GM19438 (cell line): ENCODE data around the gene ATP2B2.

Experiments
- ATAC-seq: cut with Tn5 transposase; IDR thresholded peaks from one replicate; pipeline ENCODE4 v1.9.1; 2021; ENCODE audit warnings: low read depth; ENCODE audit not compliant: unreplicated experiment

Gene ATP2B2

DNA sequence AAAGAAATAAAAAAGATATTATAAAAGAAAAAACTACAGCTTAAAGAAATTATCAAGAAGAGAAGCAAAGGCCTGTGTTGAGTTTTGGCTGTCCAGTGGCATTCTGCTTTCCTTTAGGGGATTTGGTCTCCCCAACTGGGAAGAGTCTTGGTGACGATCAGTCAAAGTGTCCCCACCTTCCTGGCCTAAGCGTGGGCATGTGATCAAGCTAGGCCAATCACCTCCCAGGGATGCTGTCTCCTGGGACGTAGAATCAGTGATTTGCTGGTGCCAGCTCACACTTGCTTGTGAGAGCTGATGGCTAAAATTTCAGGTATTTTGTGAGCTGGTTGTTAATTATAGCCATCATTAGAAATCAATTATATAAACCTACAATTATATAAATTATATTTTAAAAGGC, 69.5 kb downstream of the ATP2B2 start:
- ATAC-seq: no peak

DNA sequence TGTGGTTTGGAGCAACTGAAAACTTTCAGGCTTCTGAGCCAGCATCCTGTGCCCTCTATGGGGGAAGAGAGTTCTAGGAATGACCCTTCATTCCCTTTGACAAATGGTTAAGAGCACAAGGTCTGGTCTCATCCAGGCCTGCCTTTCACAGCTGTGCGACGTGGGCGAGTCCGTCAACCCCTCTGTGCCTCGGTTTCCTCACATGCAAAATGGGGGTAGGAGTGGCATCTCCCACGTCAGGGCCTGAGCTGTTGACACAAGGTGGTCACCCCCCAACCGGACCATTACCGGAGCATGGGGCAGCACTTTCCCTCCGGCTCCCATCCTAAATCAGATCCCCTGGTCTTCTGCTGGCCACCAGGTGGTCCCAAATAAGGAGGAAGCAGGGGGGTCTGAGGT, 70.4 kb downstream of the ATP2B2 start:
- ATAC-seq: no peak

DNA sequence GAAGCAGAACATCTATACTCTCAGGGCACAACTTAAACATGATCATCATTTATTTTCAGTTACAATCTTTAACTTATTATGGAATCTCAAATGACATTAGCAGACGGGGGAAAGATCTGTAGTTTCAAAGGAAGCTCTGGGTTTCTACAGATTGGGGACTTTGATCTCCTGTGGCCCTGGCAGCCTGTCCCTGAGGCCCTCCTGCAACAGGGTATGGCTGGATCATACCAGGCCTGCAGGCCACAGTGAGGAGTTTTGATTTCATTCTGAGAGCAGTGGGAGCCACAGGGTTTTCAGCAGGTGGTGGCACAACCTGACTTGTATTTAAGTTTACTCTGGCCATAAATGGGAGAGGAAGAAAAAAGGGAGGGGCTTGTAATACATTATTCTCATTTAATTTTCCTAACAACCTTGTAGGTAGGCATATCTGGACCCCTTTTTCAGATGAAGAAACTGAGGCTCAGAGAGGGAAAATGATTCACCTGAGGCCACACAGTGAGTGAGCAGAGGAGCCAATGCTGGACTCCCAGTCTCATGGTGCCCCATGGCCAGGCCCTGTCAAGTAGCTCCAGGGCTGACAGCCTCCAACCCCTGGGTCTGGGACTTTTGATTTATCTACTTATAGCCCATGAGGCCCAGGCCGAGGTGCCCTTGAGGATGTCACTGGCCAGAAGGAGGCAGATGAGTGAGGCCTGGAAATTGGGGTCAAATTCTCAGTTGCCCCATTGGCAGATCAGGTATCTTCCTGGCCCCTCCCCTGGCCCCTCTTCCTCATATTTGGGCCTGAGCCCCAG, 71.0 kb downstream of the ATP2B2 start:
- ATAC-seq: no peak

DNA sequence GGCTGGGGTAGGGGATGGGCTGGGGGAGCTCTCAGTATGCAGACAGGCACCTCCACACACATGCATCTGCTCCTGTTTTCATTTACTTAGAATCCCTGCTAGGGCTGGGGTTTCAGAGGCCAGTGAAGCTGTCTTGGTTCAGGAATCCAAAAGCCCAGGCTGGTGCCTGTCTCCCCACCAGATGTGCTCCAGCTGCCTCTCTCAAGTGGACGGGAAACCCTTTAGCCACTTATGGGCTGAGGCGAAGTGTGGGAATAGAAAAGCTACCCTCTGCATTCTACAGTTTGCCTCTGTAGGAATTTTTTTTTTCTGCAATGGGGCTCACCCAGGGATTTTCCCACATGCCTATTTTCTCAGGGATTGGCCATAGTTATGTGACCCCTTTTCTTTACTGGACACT, 72.5 kb downstream of the ATP2B2 start:
- no peak for ATAC-seq

DNA sequence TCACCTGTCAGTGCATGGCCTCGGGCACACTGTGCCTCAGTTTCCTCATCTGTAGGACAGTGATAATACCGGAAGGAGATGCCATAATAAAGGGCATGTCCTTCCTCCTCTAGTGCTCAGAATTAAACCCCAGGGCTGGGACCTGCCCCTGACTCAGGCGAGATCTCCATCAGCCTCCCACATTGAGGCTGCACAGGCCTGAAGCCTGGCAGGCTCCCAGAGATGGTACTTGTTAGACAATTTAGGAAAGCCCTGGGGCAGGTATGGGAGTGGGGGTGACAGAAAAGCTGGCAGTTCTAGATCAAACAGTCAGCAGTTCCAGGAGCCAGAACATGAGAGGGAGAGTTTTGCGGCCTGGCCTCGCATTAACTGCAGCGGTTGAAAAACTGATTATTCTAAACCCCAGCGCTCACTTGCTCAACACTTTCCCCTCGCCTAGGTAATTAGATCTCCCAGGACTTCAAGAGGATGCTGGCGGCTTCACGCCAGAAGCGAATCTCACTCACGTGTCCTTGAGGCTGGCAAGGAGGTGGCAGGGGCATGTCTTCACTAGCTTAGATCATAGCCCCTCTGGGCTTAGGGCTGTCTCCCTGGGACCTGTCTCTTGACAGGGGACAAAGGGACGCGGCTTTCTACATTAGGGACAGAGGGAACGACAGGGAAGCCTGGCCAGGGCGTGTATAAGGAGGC, 73.1 kb downstream of the ATP2B2 start:
- no peak for ATAC-seq

DNA sequence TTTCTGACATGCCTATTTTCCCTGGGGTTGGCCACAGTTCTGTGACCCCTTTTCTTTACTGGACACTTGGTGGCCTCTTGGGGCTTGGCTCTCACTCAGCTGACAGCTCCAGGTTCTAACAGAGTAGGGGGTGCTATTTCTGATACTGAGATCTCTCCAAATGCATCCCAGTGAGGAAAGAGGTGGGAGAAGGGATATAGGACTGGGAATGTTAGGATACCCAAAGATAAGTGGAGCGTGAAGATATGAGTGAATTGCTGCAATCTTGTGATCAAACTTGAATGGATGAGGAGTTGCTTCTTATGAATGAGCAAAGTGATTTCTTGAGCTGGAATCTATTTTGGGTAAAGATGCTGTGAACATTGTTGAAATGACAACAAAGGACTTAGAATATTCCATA, 74.6 kb downstream of the ATP2B2 start:
- no peak for ATAC-seq

DNA sequence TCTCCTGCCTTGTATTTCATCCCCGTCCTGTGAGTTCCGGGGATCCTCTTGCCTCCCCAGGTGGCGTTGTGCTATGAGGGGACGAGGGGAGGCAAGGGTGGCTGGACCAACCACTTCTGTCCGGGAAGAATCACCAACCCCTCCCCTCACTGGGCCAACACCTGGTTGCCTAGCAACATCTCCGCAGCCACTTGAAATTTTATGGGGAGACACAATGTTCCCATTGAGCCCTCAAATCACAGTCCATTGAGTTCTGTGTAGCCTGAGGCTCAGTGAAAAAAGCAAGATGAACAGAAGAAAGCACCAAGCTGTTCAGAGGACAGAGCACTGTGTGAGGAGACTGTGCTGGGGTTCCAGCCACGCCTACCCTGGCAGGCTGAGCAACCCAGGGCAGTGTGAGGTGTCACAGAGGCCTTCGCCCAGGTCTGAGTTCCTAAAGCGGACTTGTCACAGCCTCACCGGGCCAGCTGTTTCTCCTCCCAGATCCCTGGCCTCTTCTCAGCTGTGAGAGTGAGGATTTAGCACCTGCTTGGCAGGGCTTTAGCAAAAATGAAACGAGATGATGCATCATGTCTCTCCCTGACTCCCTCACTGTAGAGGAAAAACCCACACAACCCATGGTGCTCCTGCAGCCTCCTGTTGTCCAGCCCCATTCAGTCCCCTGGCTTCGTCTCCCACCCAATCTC, 76.8 kb downstream of the ATP2B2 start:
- no peak for ATAC-seq

DNA sequence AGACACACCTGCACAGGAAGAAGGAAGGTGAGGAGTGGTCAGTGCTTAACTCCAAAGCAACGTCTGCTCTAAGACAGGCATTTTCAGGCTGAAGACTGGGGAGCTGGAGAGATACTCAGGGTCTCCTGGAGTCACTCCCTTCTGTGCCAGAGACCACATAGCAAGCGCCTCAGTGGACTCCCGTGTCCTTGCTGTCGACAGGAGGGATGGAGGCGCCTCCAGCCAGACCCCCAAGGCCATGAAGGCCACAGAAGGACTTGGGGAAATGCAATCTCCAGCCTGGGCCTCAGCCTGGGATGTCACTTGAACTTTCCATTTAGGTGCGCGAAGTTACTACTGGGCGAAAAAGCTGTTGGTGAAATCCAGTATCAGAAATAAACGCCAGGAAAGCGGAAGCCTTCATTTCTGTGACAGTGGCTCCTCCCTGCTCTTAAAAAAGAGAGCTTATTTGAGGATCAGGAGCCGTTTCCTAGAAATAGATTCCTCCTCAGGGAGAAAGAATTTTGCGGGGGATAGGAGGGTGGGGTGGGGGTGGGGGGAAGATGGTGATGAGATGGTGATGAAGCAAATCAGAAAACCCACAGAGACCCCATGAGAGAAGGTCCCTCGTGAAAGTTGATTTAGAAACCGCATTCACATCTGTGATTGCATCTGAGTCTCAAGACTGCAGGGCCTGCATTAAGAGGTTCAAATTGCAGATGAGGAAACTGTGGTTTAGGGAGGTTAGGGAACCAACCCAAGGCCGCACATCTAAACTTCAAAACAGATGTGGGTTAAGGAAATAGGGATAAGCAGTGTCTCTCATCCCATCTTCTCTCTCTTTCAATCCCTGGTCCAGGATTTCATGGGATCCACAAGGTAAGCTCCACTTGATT, 78.8 kb downstream of the ATP2B2 start:
- no peak for ATAC-seq

DNA sequence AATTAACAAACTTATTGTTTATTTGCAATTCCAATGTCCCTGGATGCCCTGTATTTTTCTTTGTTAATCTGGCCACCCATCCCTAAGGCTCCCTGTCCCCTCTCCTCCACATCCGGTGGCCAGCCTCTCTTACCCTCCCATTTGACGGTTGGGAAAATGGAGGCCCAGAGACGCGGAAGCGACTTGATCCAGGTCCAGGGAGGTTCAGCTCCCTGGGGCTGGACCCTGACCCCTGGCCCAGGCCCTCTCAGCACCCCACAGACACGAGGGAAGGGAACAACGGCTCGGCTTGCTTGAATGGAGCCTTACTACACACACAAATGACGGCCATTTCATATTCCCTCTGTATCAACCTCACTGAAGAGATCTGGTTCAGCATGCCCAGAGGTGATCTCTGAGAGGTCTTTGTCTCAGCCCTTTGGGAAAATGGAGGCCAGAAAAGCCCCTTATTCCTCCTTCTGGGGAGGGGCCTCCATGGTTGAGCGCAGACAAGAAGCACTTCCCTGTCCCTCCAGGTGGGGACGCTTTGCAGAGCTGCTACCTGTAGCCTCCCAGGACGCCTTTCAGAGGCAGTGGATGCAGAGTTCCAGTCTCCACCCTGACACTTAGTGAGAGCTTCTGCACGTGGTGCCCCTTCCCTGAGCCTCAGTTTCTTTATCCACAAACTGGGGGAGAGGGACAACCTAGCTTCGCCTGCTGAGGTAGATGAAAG, 82.1 kb downstream of the ATP2B2 start:
- no peak for ATAC-seq

DNA sequence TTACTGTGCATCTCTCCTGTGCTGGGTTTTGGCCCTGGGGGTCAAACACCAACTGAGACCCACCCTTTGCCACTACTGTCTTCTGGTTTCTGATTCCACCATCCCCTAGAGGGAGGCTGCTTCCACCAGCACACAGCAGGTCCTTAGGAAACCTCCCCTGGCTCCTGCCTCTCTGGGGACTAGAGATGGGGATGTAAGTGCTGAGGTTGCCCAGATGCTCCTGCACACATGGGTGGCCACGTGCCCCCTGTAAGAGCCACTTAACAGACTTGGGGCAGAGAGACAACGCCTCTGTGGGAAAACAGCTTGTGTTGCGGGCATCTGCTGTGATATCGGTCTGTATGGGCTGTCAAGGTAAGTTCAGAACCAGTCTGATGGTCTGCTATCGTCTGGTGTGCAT, 83.4 kb downstream of the ATP2B2 start:
- ATAC-seq: no peak

DNA sequence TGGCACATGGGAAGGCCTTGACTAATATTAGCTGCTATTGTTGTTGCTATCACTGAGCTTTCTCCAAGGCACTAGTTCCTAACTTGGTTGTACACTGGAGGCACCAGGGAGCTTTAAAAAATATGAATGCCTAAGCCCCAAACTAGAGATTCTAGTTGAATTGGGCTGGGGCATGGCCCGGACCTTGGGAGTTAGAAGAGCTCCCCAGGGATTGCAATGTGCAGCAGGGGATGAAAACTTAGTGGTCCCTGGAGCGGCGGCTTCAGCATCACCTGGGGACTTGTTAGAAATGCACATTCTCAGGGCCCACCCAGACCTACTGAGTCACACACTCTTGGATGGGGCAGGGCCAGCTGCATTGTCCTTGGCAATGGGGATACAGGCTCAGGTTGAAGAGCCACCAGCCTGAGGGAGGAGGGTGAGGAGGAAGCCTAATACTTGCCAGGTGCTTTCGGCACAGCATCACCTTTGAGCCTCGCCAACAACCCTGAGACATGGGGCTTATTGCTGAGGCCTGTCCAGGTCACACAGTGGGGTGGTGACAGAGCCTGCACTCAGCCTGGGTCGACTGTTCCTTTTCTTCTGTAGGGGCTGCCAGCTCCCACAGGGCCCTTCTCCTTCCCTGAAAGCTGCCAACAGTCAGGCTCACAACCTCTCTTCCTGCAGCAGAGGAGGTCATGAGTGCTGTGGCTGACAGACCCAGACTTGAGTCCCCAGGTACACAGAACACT, 84.5 kb downstream of the ATP2B2 start:
- no peak for ATAC-seq

DNA sequence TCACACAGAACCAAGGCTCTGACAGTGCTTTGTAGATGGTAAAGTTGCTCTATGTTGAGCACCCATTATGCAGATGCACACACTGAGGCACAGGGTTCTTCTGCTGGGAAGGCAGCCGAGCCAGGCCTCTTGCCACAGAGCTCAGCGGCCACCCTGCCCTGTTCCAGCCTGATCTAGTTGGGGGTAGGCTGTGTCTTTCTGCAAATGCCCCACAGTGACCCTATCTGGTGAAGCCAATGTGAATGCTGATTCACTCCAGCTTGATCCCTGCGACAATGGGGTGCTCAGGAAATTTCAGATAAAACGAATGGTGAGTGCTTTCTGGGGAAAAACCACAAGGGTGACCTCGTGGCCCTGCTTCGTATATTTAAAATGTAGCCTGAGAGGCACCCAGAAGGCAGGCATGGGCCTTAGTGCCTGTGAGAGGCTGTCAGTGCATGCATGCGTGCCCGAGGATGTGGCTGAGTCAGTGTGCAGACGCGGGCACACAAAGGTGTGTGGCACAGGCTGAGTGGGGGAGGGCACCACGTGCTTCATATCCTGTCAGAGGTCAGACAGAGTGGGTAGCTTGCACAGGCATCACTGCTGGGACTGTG, 85.7 kb downstream of the ATP2B2 start:
- ATAC-seq: no peak

DNA sequence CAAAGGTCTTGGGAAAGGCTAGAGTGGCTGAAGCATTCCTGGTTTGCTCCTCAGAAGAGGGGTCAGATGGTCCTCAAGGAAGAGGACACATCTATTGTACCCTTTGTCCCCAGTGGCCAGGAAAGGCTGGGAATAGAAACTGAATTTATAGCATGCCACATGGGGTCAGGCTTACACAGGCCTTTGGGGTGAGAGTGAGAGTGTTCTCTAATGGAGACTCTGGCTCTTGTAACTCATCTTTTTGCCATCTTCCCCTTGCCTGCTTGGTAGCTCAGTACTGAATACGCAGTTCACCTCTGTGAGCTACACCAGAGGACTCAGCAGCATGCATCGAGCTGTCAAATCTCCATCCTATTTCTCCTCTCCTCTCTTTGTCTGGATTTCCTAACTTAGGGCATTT, 87.5 kb downstream of the ATP2B2 start:
- ATAC-seq: no peak

DNA sequence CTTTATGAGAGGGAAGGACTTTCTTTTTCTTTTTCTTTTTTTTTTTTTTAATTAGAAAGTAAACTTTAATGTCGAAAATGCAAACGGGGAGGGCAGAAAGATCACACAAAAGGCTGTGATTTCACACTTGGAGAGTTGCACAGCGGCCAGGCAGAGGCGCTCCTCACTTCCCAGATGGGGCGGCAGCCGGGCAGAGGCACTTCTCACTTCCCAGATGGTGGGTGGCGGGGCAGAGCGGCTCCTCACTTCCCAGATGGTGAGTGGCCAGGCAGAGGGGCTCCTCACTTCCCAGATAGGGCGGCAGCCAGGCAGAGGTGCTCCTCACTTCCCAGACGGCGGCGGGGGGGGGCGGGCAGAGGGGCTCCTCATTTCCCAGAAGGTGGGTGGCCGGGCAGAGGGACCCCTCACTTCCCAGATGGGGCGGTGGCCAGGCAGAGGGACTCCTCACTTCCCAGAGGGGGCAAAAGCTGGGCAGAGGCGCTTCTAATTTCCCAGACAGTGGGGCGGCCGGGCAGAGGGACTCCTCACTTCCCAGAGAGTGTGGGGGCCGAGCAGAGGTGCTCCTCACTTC, 88.6 kb downstream of the ATP2B2 start:
- ATAC-seq: no peak

DNA sequence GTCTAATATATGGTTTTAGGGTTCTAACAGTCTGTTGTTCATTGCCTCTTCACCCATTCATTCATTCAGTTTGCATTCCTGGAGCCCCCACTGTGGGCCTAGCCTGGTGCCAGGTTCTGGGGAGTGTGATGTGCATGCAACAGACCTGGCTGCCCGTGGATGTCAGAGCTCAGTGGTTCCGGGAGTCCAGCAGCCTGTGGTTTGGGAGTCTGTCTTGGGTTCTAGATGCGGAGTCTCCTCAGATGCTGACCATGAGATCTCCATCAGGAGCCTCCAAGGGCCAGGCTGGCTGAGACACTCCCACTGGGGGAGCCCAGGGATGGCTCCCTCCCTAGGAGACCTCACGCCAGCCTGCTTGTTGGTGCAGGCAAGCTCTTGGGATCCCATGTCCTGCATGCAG, 92.3 kb downstream of the ATP2B2 start:
- ATAC-seq: no peak

DNA sequence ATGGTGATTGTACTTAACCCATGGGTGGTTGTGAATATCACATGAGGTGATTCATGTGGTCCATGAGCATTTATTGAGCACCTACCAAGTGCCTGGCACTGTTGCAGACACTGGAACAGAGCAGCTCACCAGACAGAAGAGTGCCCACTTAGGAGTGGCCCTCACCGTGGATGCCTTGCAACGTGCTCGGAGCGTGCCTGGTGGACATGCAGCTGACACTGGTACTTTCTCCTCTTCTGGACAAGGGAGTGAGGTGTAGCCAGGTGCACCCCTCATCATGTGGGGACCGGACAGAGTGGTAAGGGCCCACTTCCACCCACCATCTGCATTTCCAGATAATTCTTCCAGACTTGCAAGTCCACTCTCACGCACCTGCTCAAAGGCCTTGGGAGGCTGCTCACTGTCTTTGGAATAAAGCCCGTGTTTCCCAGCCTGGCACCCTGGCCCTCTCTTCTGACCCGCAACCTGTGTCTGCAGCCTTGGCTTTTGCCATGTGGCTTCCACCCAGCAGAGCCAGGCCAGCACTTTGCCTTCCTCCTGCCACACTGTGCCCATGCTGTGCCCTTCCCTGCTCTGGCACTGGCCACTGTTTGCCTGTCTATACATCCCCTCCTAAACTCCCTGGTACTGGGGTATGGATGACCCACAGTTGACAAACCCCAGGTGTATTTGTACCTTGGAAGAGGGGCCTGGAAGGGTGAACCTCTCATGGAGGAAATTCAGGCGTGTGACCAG, 93.6 kb downstream of the ATP2B2 start:
- no peak for ATAC-seq

DNA sequence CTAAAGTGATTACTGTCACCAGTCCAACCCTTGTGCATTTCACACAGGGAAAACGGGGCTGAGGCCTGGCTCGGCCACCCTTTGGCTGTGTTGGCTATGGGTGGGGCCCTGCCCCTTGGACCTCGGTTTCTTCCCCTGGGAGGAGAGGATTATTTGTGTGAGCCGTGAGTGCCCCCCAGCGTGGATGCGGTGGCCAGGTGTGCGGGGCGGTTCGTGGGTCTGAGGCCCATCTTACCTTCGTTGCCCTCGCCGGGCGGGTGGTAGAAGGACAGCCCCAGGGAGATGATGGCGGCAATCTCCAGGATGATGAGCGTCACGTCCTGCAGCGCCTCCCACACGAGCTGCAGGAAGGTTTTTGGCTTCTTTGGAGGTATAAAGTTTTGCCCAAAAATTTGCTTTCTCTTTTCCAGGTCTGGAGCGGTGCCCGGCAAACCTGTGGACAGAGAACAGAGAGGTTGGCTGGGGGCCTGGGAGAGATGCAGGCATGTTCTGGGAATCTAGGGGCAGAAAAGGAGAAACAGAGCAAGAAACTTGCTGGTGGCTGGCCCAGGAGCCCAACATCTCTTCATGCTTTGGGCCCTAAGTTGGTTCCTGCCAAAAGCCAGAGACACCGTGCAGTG, 94.9 kb downstream of the ATP2B2 start:
- ATAC-seq: no peak

DNA sequence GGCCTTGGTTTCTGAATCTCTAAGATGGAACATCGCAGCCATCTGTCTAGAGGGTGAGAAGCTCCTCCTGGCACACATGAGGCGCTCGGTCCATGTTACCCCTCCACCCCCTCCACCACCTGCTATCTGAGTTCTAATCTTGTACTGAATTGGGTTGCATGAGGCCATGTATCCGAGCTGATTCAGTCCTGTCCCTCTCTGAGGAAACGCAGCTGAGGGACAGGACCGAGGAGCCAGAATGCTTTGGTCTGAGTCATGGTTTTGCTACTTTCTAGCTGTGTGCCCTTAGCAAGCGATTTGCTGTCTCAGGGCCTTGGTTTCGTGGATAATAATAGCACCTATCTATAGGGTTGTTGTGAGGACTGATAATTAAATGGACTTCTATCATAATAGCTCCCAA, 96.7 kb downstream of the ATP2B2 start:
- ATAC-seq: no peak
